HG03097 (cell line): Measurements from ENCODE around the gene MRGPRD.

Source experiments
- ATAC-seq: cut with Tn5 transposase; IDR thresholded peaks from one replicate; pipeline ENCODE4 v1.9.1; 2021; ENCODE audit not compliant: unreplicated experiment, low FRiP score

Gene MRGPRD, protein sequence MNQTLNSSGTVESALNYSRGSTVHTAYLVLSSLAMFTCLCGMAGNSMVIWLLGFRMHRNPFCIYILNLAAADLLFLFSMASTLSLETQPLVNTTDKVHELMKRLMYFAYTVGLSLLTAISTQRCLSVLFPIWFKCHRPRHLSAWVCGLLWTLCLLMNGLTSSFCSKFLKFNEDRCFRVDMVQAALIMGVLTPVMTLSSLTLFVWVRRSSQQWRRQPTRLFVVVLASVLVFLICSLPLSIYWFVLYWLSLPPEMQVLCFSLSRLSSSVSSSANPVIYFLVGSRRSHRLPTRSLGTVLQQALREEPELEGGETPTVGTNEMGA

GRCh38 chr11:68980776-68981065 is at the start of gene MRGPRD:
TSS of gene MRGPRD (minus strand) at chr11:68980986. CDS start at chr11:68980986, 0 bp downstream.
- ATAC-seq, result no peak

GRCh38 chr11:69030301-69030700 is 49.5 kb upstream of the MRGPRD start:
- ATAC-seq, result no peak

GRCh38 chr11:69027704-69028372 is 47.1 kb upstream of the MRGPRD start:
- ATAC-seq, result no peak

DNA sequence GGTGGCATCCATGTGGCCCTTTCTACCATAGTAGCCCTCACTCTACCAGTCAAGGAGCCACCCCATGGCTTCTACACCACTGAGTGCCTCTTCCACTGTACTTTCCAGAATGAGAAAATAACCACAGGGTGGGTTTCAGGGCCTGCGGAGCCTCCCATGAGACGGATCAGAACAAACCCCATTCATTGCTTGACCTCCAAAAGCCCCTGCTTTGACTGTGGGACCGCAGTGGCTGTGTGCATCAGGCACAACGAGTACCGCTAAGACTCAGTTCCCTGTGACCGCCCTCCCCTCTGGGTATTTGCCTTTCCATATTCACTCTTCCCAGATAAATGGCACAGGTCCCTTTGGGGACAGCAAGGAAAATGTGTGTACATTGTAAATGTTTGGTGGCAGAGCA is 43.7 kb upstream of the MRGPRD start:
- ATAC-seq, result no peak

DNA sequence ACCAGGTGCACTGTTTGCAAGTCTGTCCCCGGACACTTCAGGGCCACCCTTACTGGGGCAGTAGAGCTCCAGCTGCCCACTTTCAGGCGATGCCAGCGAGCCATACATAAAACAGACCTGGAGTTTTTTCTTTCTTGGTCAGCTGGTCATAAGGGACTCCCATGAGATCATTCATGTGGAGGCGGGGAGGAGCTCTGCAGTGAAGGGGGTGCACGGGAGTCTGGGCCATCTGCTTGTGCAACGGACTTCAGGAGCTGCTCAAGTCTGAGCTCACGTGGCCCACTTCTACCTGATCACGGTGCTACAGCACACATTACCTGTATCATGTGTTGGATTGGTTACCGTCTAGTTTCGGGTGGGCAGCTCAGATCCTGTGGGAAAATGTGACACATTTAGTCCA is 41.5 kb upstream of the MRGPRD start:
- ATAC-seq, result no peak

DNA sequence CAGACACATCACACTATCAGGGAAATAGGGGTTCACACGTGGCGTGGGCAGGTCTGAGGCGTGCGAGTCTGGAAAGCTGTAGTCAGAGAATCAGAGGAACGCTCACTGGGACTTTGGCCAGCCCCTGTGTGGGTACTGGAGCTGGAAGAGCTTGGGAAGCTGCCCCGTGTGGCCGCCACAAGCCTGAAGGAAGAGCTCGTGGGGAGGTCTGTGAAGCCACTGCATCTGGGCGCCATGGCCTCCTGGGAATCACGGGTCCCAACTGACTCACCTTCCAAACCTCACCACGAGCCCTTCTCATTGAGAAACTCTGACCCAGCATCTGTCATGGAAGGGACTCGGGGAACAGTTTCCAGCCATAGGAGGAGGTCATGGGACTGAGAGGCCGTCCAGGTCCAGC is 38.1 kb upstream of the MRGPRD start:
- no peak for ATAC-seq

- ATAC-seq, result no peak
Observed at GRCh38 chr11:69017951-69018350, 37.2 kb upstream of the MRGPRD start.

- no peak for ATAC-seq
Observed at GRCh38 chr11:69014898-69015549, 34.2 kb upstream of the MRGPRD start.

GRCh38 chr11:69014084-69014851 is 33.5 kb upstream of the MRGPRD start:
- ATAC-seq, result no peak

DNA sequence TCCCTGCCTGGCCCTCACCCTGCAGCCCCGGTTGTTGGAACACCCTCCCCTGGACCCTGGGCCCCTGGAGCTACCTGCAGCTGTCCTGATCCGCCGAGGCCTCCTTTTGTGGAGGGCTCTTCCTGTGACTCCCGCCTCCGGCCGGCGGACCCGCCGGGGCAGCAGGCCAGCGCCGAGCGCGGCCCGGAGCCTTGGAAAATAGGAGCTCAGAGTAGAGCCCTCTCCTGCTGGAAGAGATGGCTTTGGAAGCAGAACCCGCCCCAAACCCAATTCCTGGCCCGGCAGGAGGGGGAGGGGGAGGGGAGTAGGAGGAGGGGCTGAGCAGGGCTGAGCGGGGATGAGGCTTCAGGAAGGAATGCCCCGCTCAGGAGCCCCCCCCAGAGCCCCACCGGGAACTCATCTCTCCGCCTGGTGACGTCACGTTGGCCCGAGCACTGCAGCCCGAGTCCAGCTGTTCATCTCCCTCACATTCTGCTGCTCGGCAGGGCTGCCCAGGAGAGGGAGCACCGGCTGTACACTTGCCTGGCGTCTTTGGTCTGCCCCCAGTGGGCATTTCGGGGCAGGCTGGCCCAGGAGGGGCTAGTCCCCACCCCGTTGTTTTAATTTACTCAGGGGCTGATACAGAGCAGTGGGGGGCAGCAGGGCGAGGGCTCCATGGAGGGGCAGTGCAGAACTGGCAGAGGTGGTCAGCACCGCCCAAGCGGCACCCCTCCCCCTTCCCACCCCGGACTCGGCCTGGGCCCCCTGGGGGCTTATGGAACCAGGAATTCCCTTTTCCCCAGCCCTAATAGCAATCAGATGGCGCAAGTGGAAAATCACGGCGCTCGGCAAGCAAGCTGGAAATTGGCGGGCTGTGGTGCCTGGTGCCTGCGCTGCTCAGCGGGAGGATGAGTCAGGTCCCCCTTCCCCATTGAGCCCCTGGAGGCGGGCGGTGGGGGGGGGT is 32.5 kb upstream of the MRGPRD start, which contains the start of gene MRGPRF:
MRGPRF (minus strand) TSS at position 238 of the 943 bp plus-strand sequence. CDS start 3,345 bp downstream, outside the sequence.
- ATAC-seq, result no peak

GRCh38 chr11:69012092-69013008 is 31.6 kb upstream of the MRGPRD start:
- no peak for ATAC-seq

GRCh38 chr11:69011624-69012091 is 30.9 kb upstream of the MRGPRD start:
- ATAC-seq, result no peak

DNA sequence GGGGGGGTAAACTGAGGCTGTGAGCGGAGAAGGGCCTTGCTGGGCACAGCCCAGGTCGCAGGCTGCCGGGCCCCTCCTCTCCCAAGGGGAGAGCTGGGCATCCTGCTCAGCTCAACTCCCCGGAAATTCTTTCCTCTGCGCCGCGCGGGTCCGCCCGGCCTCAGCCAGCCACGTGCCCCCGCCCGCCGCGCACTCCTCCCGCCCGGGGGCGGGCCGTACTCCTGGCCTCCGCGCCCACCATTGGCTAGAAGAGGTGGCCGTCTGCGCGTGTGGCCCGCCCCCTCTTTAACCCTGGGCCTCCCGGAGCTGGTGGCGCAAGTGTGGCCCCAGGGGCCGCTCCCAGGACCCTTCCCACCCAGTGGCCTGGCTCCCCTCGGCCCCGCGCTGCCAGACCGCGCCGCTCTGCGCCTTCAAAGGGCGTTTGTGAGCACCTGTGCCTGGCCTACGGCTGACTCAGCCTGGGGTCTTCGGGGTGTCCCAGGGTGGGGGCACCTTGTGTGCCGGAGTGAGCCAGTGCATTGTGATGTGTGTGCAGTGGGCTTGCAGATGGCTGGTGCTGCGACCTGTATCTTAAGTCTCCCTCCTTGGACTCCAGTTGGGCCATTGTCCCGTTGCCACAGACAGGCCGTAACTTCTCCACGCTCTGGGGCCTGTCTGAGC is 30.3 kb upstream of the MRGPRD start:
- ATAC-seq, result no peak

DNA sequence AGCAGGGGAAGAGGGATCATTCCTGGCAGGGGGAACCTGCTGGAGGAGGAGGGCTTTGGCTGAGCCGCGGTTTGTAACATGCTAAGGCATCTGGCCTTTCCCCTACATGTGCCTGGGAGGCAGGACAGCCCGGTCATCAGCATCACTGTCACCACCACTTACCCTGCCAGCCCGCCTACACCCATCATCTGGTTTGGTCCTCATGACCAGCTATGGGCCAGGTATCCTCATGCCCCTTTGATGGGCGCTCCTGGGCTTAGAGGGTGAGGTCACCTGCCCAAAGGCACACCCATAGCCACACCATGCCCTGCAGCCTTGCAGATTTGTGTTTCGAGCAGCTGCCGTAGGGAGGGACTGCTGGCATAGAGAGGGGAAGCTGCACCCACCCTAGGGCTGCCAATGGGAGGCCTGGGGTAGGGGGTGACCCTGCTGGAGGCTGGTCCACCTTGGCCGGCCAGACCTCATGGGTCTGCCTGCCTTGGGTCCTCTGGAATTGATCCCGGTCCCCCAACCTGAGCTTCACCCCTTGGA is 29.6 kb upstream of the MRGPRD start:
- ATAC-seq, result no peak

- no peak for ATAC-seq
Observed at GRCh38 chr11:69009441-69010211, 28.8 kb upstream of the MRGPRD start.

GRCh38 chr11:69008737-69009440 is 28.1 kb upstream of the MRGPRD start:
- no peak for ATAC-seq

DNA sequence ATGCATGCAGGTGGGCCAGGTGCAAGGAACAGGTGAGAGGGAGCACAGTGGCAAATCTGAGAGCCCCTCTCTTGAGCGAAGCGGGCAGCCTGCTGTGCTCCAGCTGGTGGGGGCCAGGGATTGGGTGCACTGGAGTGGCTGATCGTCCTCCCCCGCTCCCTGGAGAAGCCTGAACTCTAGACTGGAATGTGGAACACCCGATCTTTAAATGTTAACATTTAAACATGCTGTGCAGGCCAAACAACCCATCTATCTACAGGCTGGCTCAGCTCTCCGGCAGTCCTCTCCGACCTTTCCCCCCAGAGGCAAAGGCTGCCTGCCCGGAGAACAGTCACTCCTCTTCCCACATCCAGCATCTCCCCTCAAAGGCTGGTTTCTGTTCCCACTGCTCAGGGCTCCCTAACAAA is 27.2 kb upstream of the MRGPRD start:
- no peak for ATAC-seq
